ENCODE results near the gene PRELID1. TPM values are rescaled to one million over a fixed set of nuclear protein-coding genes. Genes with fewer than 3 reads are reported as not detected.

The PRELID1 gene
- total RNA-seq, 1 experiment from 2014 or later = 275 TPM

DNA sequence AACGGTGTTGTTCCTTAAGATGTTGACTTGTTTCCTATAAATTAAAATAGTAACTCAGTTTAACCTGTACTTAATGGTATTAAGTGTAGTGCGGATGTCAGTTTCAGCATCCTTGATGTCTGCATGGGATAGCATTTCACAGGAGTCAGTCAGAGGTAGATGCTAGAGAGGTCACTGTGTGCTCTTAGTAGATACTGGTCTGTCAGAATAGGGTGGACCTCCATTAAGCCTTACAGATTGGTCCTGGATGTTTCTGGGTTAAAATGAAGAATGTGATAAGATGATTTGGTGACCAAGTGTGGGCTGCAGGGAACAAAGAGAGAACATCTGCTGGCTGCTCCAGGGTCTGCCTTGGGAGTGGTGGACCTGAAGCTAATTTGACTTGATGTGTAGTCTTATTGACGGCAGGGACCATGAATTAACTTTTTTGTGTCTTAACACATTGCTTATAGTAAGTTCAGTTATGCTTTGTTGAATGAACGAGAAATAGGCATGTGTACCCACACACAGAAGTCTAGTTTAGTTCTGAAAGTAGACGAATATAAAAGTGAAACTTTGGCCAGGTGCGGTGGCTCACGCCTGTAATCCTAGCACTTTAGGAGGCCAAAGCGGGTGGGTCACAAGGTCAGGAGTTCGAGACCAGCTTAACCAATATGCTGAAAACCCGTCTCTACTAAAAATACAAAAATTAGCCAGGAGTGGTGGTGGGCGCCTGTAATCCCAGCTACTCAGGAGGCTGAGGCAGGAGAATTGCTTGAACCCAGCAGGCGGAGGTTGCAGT is 12.6 kb upstream of the PRELID1 start:
- no TSS peak for BruUV-seq (replicated peaks)
- H3K36me3 ChIP-seq (ENCODE audit: control insufficient read depth, insufficient read depth, low read length) = peaks cover 35% of the 10 kb centered on the region

GRCh38 chr5:177291735-177292134 is 11.9 kb upstream of the PRELID1 start:
- DNase-seq (ENCODE audit: low read depth, low spot score) = no peak
- Histone ChIP-seq H3K9me3 (ENCODE audit: control insufficient read depth, insufficient read depth, low read depth, low read length) (no peaks in the 10 kb centered on the region), H3K4me1 (ENCODE audit: control insufficient read depth, insufficient read depth, low read length) (no peaks in the 10 kb centered on the region; the same call in 1 of the 2 replicates), H3K36me3 (ENCODE audit: control insufficient read depth, insufficient read depth, low read length) (peaks cover 30% of the 10 kb centered on the region), H3K27ac (ENCODE audit: low read length) (no peak overlapping the region), H3K4me3 (ENCODE audit: low read depth in 2 of 2, low read length in 2 of 2) (no peak overlapping the region), H3K27me3 (ENCODE audit: control insufficient read depth, insufficient read depth, low read length) (no peaks in the 10 kb centered on the region)
- CTCF ChIA-PET = no interaction called here
- POLR2A ChIA-PET = no interaction called here
- TF ChIP-seq, protein P1, sequence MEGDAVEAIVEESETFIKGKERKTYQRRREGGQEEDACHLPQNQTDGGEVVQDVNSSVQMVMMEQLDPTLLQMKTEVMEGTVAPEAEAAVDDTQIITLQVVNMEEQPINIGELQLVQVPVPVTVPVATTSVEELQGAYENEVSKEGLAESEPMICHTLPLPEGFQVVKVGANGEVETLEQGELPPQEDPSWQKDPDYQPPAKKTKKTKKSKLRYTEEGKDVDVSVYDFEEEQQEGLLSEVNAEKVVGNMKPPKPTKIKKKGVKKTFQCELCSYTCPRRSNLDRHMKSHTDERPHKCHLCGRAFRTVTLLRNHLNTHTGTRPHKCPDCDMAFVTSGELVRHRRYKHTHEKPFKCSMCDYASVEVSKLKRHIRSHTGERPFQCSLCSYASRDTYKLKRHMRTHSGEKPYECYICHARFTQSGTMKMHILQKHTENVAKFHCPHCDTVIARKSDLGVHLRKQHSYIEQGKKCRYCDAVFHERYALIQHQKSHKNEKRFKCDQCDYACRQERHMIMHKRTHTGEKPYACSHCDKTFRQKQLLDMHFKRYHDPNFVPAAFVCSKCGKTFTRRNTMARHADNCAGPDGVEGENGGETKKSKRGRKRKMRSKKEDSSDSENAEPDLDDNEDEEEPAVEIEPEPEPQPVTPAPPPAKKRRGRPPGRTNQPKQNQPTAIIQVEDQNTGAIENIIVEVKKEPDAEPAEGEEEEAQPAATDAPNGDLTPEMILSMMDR (IDR thresholded peaks at IDR 0.05) = no peak
- TF ChIP-seq TCF7L2 (IDR thresholded peaks at IDR 0.05; ENCODE audit: low read depth, low read length) (no peak), REST (IDR thresholded peaks at IDR 0.05; ENCODE audit: insufficient read depth in 1 of 2, low read depth in 2 of 2, low read length in 1 of 2) (no peak), POLR2AphosphoS5 (IDR thresholded peaks at IDR 0.05; ENCODE audit: low read depth, low read length) (no peak), SIN3A (IDR thresholded peaks at IDR 0.05; ENCODE audit: borderline replicate concordance, insufficient read depth, low read depth, low read length) (no peak)
- in situ Hi-C loops (cut with HindIII; ENCODE audit: low pct_unique_long_range_greater_than_20kb, low sequenced_read_pairs) (no loop called here), intact Hi-C loops (cut with micrococcal nuclease; ENCODE audit: unreplicated experiment) (no loop called here)
- BruUV-seq (replicated peaks) = no TSS peak
- ATAC-seq = no peak

More for the DNA sequence above, 12.6 kb upstream of the PRELID1 start:
- ATAC-seq = no peak
- in situ Hi-C loops (cut with HindIII; ENCODE audit: low pct_unique_long_range_greater_than_20kb, low sequenced_read_pairs) = no loop called here
- ChIA-PET CTCF (no interaction called here), POLR2A (no interaction called here)
- H3K27ac ChIP-seq (ENCODE audit: low read length) = no peak overlapping the region
- no peak overlapping the region for H3K4me3 ChIP-seq (ENCODE audit: low read depth in 2 of 2, low read length in 2 of 2)
- no peak for DNase-seq (ENCODE audit: low read depth, low spot score)
- TF ChIP-seq SIN3A (IDR thresholded peaks at IDR 0.05; ENCODE audit: borderline replicate concordance, insufficient read depth, low read depth, low read length) (no peak), POLR2AphosphoS5 (IDR thresholded peaks at IDR 0.05; ENCODE audit: low read depth, low read length) (no peak), TCF7L2 (IDR thresholded peaks at IDR 0.05; ENCODE audit: low read depth, low read length) (no peak), REST (IDR thresholded peaks at IDR 0.05; ENCODE audit: insufficient read depth in 1 of 2, low read depth in 2 of 2, low read length in 1 of 2) (no peak)
- TF ChIP-seq, protein P1 (IDR thresholded peaks at IDR 0.05) = no peak
- intact Hi-C loops (cut with micrococcal nuclease; ENCODE audit: unreplicated experiment) = no loop called here
- no peaks in the 10 kb centered on the region for H3K27me3 ChIP-seq (ENCODE audit: control insufficient read depth, insufficient read depth, low read length)
- no peaks in the 10 kb centered on the region for H3K9me3 ChIP-seq (ENCODE audit: control insufficient read depth, insufficient read depth, low read depth, low read length)
- no peaks in the 10 kb centered on the region for H3K4me1 ChIP-seq (ENCODE audit: control insufficient read depth, insufficient read depth, low read length)

Data from Panc1 (cell line).